AG08395 (cell line): ENCODE data around the gene ADAM8.
"Not testable (repeated sequence)": the region's sequence is repeated elsewhere in the genome, so short reads cannot be mapped to it uniquely, and the experiment has no call there.

ENCODE experiments used
- DNase-seq: peaks from one replicate; pipeline ENCODE4 v3.0.0; 2012; ENCODE audit warnings: mixed read lengths, low spot score

Gene ADAM8

GRCh38 chr10:133230387-133231195 lies 46.1 kb downstream of the ADAM8 start:
- no peak for DNase-seq

GRCh38 chr10:133230044-133230361 lies 46.7 kb downstream of the ADAM8 start, which contains the start of gene UTF1:
Gene UTF1, plus strand, starts transcription at chr10:133230217. Its CDS starts 72 bp downstream, at chr10:133230289.
- DNase-seq, result no peak

- no peak for DNase-seq
These were observed 47.2 kb downstream of the ADAM8 start for GRCh38 chr10:133229265-133230043.

DNA sequence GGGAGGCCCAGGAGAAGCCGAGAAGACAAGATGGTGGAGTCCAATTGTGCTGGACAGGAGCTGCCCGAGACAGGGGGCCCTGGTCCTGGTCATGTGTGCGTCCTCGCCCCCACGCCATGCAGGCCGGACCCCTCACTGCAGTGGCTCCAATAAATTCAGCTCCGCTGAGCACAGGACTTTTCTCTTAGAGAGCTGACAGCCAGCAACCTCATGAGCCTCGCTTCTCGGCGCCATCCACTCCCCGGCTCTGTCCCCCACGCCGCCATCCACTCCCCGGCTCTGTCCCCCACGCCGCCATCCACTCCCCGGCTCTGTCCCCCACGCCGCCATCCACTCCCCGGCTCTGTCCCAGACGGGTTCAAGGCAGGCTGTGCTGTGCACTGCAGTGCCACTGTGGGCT lies 49.4 kb downstream of the ADAM8 start:
- DNase-seq, result no peak

GRCh38 chr10:133226251-133226808 lies 50.3 kb downstream of the ADAM8 start:
- no peak for DNase-seq

DNA sequence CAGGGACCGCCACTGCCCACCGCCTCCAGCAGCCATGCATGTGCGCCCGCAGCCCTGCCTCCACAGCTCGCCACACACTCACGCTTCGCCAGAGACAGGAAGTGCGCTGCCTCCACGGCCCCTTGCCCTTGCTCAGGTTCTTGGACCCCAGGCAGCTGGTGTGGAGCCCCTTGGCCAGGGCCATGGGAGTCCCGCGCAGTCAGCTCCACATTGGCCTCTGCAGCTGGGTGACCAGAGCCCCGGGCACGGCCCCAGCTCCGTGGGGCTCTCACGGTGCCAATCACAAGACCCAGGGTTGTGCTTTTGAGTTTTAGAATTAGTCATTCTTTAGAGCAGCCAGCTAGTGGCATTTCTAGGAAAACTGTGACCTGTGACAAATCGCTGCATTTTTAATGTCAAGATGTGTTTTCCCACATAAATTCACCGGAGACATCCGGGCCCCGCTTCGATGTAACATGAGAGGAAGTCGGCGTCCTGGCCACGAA lies 50.9 kb downstream of the ADAM8 start:
- DNase-seq, result no peak

DNA sequence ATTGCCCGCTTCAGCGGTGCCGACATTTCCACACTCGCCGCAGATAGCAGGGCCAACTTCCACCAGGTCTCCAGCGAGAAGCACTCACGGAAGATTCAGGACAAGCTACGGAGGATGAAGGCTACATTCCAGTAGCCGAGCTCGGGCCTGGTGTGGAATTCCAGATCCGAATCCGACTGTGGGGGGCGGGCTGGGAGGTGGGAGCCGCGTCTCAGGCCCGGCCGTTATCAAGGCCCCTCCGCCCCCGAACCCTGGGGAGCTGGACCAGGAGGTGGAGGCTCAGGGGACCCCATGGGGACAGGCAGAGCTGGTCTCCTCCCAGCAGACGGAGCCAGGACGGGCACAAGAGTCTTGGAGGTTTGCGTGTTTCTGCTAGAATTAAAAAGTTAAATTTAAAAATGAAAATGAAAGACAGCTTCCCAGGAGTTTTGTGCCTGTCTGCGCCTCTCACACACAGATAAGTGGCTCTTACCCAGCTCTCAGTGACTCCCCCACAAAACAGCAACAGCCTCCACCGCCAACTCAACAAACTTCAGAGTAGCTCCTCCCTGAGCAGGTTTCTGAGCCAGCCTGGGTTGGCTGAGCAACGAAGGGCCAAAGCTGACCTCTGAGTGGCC lies 51.8 kb downstream of the ADAM8 start:
- DNase-seq, result no peak

DNA sequence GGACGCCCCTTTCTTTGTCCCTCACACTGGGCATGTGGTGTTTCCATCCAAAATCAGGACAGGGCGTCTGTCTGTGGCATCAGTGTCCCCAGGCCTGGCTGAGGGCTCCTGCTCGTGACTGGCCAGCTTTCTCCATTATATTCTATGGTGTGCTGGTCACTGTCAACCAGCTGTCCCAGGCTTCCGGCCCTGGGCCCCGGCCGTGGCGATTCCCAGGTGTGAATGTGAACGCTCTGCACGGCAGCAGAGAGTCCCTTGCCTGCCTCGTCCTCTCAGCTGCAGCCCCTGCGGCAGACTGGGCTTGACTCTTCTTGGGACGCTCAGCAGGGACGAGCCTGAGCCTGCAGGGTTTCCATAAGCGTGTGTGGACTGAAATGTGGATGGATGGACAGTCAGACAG lies 52.6 kb downstream of the ADAM8 start:
- no peak for DNase-seq

DNA sequence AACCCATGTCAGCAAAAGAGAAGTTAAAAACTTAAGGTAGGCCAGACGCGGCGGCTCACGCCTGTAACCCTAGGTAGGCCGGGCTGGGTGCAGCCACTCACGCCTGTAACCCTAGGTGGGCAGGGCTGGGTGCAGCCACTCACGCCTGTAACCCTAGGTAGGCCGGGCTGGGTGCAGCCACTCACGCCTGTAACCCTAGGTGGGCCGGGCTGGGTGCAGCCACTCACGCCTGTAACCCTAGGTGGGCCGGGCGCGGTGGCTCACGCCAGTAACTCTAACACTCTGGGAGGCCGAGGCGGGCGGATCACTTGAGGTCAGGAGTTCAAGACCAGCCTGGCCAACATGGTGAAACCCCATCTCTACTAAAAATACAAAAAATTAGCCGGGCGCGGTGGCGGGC lies 54.9 kb downstream of the ADAM8 start:
- not testable (repeated sequence) for DNase-seq

GRCh38 chr10:133221331-133221730 lies 55.3 kb downstream of the ADAM8 start:
- DNase-seq, result no peak

DNA sequence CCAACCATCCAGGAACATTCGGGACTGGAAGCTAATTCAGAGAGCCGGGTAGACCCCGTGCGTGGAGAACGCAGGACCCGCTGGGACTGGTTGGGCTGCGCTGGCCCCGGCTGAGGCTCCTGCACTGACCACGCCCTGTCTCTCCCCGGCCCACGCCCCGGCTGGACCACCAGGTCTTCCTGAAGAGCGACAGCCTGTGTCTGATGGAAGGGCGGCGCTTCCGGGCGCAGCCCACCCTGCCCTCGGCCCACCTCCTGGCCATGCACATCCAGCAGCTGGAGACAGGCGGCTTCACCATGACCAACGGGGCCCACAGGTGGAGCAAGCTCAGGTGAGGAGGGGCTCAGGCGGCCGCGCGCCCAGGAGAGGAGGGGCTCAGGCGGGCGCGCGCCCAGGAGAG lies 56.9 kb downstream of the ADAM8 start:
- DNase-seq, result no peak

GRCh38 chr10:133218891-133219290 lies 57.8 kb downstream of the ADAM8 start:
- no peak for DNase-seq

DNA sequence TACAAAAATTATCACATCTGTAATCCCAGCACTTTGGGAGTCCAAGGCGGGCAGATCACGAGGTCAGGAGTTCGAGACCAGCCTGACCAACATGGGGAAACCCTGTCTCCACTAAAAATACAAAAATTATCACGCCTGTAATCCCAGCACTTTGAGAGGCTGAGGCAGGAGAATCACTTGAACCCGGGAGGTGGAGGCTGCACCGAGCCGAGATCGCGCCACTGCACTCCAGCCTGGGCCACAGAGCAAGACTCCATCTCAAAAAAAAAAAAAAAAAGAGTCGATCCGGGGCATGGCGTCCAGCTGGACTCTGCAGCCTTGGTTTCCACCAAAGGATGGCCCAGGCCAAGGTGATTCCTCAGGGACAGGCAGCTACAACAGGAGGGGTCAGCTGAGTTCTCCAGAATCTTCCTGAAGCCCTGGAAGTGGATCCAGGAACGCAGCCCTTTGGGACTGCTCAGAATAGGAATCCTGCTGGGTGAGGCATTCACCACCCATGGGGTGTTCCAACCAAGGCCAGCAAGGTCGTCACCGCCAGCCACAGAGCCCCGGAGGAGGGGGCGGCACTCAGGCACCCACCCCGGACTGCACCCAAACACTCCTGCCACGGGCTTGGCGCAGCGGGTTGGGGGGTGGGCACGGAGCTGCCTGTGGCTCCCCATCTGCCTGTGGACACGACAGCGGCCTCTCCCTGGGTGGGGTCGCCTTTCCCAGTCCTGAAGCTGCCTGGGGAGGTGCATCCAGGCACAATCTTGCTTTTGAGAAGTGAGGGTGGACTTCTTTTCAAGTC lies 58.7 kb downstream of the ADAM8 start:
- DNase-seq, result no peak

DNA sequence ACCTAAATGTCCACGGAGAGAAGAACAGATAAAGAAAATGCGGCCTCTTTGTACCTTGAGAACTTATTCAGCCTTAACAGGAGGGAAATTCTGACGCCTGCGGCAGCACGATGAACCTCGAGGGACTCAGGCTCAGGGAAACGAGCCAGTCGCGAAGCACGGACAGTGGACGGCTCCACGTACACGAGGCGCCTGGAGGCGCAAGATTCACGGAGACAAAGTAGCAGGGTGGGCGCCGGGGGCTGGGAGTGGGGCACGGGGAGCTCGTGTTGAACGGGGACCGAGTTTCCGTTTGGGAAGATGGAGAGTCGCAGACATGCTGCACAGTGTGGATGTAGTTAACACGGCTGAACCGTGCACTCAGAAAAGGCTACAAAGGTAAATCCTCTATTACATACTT lies 59.9 kb downstream of the ADAM8 start:
- no peak for DNase-seq

GRCh38 chr10:133215586-133215985 lies 61.1 kb downstream of the ADAM8 start:
- DNase-seq, result no peak

DNA sequence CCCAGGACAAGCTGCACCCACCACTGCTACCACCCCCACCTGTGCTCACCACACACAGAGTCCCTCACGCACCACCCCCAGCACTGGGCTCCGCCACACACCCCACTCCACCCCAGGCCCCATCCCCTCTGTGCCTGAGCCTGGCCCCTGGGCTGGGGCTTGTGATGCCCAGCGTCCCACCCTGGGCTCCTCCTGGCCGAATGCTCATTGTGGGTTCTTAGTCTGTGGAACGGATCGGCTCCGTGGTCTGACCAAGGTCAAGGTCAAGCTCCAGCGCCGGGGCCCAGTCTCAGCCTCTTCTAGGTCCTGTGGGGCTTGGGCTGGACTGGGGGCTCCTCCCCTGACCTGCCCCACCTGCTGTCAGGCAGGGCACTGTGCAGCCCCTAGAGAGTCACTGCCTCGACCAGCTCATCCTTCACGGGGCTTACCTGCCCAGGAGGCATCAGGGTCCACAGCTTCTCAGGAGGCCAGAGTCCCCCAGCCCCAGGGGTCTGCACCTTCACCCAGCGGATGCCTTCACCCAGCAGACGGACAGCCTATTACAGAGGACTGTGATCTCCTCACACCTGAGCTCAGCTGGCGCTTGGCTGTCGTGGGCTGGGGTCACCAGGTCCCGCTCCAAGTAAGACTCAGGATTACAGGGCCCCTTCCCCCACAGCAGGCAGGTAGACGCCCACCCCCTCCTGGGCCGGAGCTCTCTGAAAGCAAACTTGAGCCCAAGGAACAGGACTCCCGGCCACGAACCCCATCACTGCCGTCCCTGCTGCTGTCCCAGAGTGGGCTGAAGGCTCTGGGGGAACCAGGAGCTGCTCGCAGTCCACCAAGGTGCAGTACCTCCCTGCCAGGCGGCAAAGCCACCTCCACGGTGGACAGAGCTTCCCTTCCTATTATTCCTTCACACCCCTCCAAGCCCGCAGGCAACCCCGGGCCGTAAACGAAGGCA lies 61.9 kb downstream of the ADAM8 start:
- DNase-seq, result no peak

GRCh38 chr10:133213641-133214467 lies 62.8 kb downstream of the ADAM8 start:
- DNase-seq, result no peak

DNA sequence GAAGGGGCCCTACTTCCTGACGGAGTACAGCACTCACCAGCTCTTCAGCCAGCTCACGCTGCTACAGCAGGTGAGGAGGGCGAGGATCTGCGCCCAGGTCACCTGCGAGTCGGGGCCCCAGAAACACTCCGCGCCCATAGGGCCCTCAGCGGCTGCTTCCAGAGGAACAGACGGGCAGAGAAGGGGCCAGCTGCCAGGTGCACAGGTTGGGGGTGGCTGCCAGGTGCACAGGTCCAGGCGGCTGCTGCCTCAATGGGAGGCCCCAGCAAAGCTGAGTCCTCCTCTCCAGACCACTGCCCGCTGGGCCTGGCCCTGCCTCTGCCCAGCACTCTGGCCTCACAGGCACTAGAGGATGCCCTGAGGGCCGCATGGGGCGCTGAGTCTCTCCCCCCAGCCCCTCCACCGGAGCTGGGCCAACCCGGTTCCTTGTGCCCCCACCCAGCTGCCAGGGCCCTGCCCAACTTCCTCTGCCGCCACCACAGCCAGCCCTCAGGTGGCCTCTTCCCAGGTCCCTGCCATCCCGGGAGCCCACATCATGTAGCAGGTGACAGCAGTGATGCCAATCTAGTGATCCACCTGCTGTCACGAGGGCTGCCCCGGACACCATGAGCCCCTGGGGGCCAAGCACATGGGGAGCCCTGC lies 63.7 kb downstream of the ADAM8 start:
- no peak for DNase-seq
